HepG2 (cell line): Measurements from ENCODE around the gene MAPRE3. TPM values are rescaled to one million over a fixed set of nuclear protein-coding genes. Genes with fewer than 3 reads are reported as not detected.

Experiments
- BORCS8-MEF2B ChIP-seq: sonication (generic); formaldehyde crosslinking; IDR thresholded peaks from 2 replicates; pipeline ENCODE4 v1.8.0; 2022; ENCODE audit warnings: mild to moderate bottlenecking, missing genetic modification reagents
- CENPT ChIP-seq: sonication (generic); formaldehyde crosslinking; IDR thresholded peaks from 2 replicates; pipeline ENCODE4 v1.8.0; 2022; ENCODE audit warnings: low read depth, mild to moderate bottlenecking, moderate library complexity, missing genetic modification reagents
- DZIP1 ChIP-seq: sonication (generic); formaldehyde crosslinking; IDR thresholded peaks from 2 replicates; pipeline ENCODE4 v1.5.0; 2020; ENCODE audit warnings: mild to moderate bottlenecking, missing genetic modification reagents
- IRF2 ChIP-seq: IDR thresholded peaks from 2 replicates; pipeline ENCODE4 v1.6.1; 2018; ENCODE audit warnings: missing genetic modification reagents, missing compliant biosample characterization
- MAX ChIP-seq: IDR thresholded peaks from 2 replicates; pipeline ENCODE4 v1.6.1; 2012; ENCODE audit warnings: inconsistent platforms
- PREB ChIP-seq: sonication (generic); formaldehyde crosslinking; IDR thresholded peaks from 2 replicates; pipeline ENCODE4 v1.4.0; 2020; ENCODE audit warnings: missing genetic modification reagents
- RARA ChIP-seq: IDR thresholded peaks from 2 replicates; pipeline ENCODE4 v1.6.1; 2016; ENCODE audit warnings: missing genetic modification reagents, missing compliant biosample characterization
- RNF219 ChIP-seq: sonication (generic); formaldehyde crosslinking; IDR thresholded peaks from 2 replicates; pipeline ENCODE4 v1.5.0; 2020; ENCODE audit warnings: mild to moderate bottlenecking, missing genetic modification reagents
- SOX6 ChIP-seq, 2 experiments: fragments of 450-650 bp in 1 of 2; sonication (generic) in 1 of 2; formaldehyde crosslinking in 1 of 2; IDR thresholded peaks; 2 replicates each; pipeline versions ENCODE4 v1.4.0 to v1.6.1; 2017 to 2020; ENCODE audit warnings: antibody characterized with exemption in 1 of 2, mild to moderate bottlenecking in 1 of 2, missing genetic modification reagents in 1 of 2
- ZBTB33 ChIP-seq: sonication (generic); formaldehyde crosslinking; IDR thresholded peaks from 2 replicates; pipeline ENCODE4 v1.4.0; 2020; ENCODE audit warnings: missing genetic modification reagents
- ZFP41 ChIP-seq: sonication (generic); formaldehyde crosslinking; IDR thresholded peaks from 2 replicates; pipeline ENCODE4 v1.4.0; 2020; ENCODE audit warnings: mild to moderate bottlenecking, missing genetic modification reagents, borderline replicate concordance
- ZNF30 ChIP-seq: sonication (generic); formaldehyde crosslinking; IDR thresholded peaks from 2 replicates; pipeline ENCODE4 v1.5.0; 2020; ENCODE audit warnings: mild to moderate bottlenecking, missing genetic modification reagents
- ZNF569 ChIP-seq: sonication (generic); formaldehyde crosslinking; IDR thresholded peaks from 2 replicates; pipeline ENCODE4 v1.5.0; 2020; ENCODE audit warnings: mild to moderate bottlenecking, missing genetic modification reagents, moderate library complexity, borderline replicate concordance
- ZNF572 ChIP-seq: sonication (generic); formaldehyde crosslinking; IDR thresholded peaks from 2 replicates; pipeline ENCODE4 v1.5.1; 2020; ENCODE audit warnings: mild to moderate bottlenecking, missing genetic modification reagents
- ZNF770 ChIP-seq: sonication (generic); formaldehyde crosslinking; IDR thresholded peaks from 2 replicates; pipeline ENCODE4 v1.5.0; 2020; ENCODE audit warnings: mild to moderate bottlenecking, missing genetic modification reagents
- polyA plus RNA-seq, 8 experiments: library from polyadenylated mRNA; depleted of rRNA in 3 of 8; stranded (reverse) in 7 of 8; unstranded in 1 of 8; fragments of >200 nt; fragmentation: Illumina TruSeq in 4 of 8; extraction: Trizol in 4 of 8; gene quantifications; 2 replicates each; pipeline versions ENCODE4 v1.2.1 to v1.2.3, GENCODE V29; 2011 to 2016; ENCODE audit warnings: low read depth in 4 of 8, missing spikeins in 1 of 8, mixed read lengths in 1 of 8; ENCODE audit not compliant: insufficient read depth in 1 of 8
- total RNA-seq, 5 experiments: library from RNA; depleted of rRNA; stranded (reverse); fragments of >200 nt; fragmentation: Illumina TruSeq; extraction: Trizol; gene quantifications; 2 replicates each; pipeline ENCODE4 v1.2.3, GENCODE V29; 2016; ENCODE audit warnings: low read depth in 1 of 5

Gene MAPRE3
- total and polyA plus RNA-seq, 2 of the 13 experiments (the other 11 are each of a cell fraction or from before 2014, with no cell fraction given) = 0.31 to 0.91 TPM

GRCh38 chr2:27032495-27033252, 62.2 kb downstream of the MAPRE3 start, which contains the start of gene TMEM214 (continued):
- peak; percentile 64 for TF ChIP-seq MAX
- TF ChIP-seq ZFP41 (CRISPR knock-in tag) = no peak
- peak; percentile 11; the same call in 1 of the 2 replicates for TF ChIP-seq ZNF770 (CRISPR knock-in tag)
- TF ChIP-seq ZBTB33 (CRISPR knock-in tag) = no peak
- TF ChIP-seq IRF2 (CRISPR knock-in tag) = peak; percentile 56; the same call in 1 of the 2 replicates
- no peak; the same call in 1 of the 2 replicates for TF ChIP-seq RARA
- no peak for TF ChIP-seq CENPT (CRISPR knock-in tag)
- TF ChIP-seq ZNF30 (CRISPR knock-in tag) = no peak
- TF ChIP-seq SOX6 (IDR thresholded peaks at IDR 0.05) = no peak
- TF ChIP-seq SOX6 (CRISPR knock-in tag; IDR thresholded peaks at IDR 0.05) = peak; percentile 48; the same call in 1 of the 2 replicates
- peak; percentile 56; the same call in 1 of the 2 replicates for TF ChIP-seq DZIP1 (CRISPR knock-in tag)
- peak; percentile 43; the same call in 1 of the 2 replicates for TF ChIP-seq RNF219
- TF ChIP-seq BORCS8-MEF2B = no peak; the same call in 1 of the 2 replicates
- TF ChIP-seq ZNF572 (CRISPR knock-in tag) = no peak; the same call in 1 of the 2 replicates
- TF ChIP-seq PREB (CRISPR knock-in tag) = no peak
- no peak for TF ChIP-seq ZNF569
